Measurements from ENCODE around the gene LAD1.

GRCh38 chr1:201422026-201422425, 22.9 kb upstream of the LAD1 start:
- TF ChIP-seq POLR2A (IDR thresholded peaks at IDR 0.05; ENCODE audit: low read length) = no peak
- TF ChIP-seq GATA1 (IDR thresholded peaks at IDR 0.05; ENCODE audit: low read depth, low read length) = no peak
